ENCODE data around the gene KIF12.

- TF ChIP-seq, protein P1, sequence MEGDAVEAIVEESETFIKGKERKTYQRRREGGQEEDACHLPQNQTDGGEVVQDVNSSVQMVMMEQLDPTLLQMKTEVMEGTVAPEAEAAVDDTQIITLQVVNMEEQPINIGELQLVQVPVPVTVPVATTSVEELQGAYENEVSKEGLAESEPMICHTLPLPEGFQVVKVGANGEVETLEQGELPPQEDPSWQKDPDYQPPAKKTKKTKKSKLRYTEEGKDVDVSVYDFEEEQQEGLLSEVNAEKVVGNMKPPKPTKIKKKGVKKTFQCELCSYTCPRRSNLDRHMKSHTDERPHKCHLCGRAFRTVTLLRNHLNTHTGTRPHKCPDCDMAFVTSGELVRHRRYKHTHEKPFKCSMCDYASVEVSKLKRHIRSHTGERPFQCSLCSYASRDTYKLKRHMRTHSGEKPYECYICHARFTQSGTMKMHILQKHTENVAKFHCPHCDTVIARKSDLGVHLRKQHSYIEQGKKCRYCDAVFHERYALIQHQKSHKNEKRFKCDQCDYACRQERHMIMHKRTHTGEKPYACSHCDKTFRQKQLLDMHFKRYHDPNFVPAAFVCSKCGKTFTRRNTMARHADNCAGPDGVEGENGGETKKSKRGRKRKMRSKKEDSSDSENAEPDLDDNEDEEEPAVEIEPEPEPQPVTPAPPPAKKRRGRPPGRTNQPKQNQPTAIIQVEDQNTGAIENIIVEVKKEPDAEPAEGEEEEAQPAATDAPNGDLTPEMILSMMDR (conservative IDR thresholded peaks at IDR 0.05), result no peak
- TF ChIP-seq ZFX (IDR thresholded peaks at IDR 0.05), result no peak
Measured at GRCh38 chr9:114072184-114073140, 26.6 kb downstream of the KIF12 start.
